DMS53 treated with DMSO at 0.1 percent for 48 hours (cell line): ENCODE results near the gene ADCY10.
A peak's percentile ranks its signal among the peaks of the same experiment; 100 is the strongest.
"Not testable (repeated sequence)": the region's sequence is repeated elsewhere in the genome, so short reads cannot be mapped to it uniquely, and the experiment has no call there.

Experiments used
- DNase-seq: peaks from one replicate; lab custom pipeline; 2025; ENCODE audit not compliant: unreplicated experiment; lab: John Stamatoyannopoulos, UW

Gene ADCY10

GRCh38 chr1:167815650-167816049, 98.3 kb downstream of the ADCY10 start:
- no peak for DNase-seq

- no peak for DNase-seq
Measured at GRCh38 chr1:167812972-167813371, 101.0 kb downstream of the ADCY10 start.

- no peak for DNase-seq
Measured at GRCh38 chr1:167808690-167809089, 105.2 kb downstream of the ADCY10 start.

- DNase-seq: no peak
Measured at GRCh38 chr1:167808104-167808503, 105.8 kb downstream of the ADCY10 start.

- DNase-seq: not testable (repeated sequence)
Measured at GRCh38 chr1:167806676-167807075, 107.3 kb downstream of the ADCY10 start.

- DNase-seq: not testable (repeated sequence)
Measured at GRCh38 chr1:167806235-167806634, 107.7 kb downstream of the ADCY10 start.

- no peak for DNase-seq
Measured at GRCh38 chr1:167805041-167805556, 108.8 kb downstream of the ADCY10 start.

- peak; percentile 91 for DNase-seq
Measured at GRCh38 chr1:167803358-167804207, 110.4 kb downstream of the ADCY10 start.

GRCh38 chr1:167802235-167802634, 111.7 kb downstream of the ADCY10 start:
- no peak for DNase-seq

GRCh38 chr1:167800251-167800650, 113.7 kb downstream of the ADCY10 start:
- no peak for DNase-seq

GRCh38 chr1:167799747-167800146, 114.2 kb downstream of the ADCY10 start:
- DNase-seq: no peak

- DNase-seq: no peak
Measured at GRCh38 chr1:167798952-167799351, 115.0 kb downstream of the ADCY10 start.

- DNase-seq: no peak
Measured at GRCh38 chr1:167797015-167797414, 116.9 kb downstream of the ADCY10 start.

- no peak for DNase-seq
Measured at GRCh38 chr1:167795810-167796740, 117.9 kb downstream of the ADCY10 start.

GRCh38 chr1:167794043-167794442, 119.9 kb downstream of the ADCY10 start:
- DNase-seq: no peak

- DNase-seq: no peak
Measured at GRCh38 chr1:167792188-167792565, 121.8 kb downstream of the ADCY10 start.

- no peak for DNase-seq
Measured at GRCh38 chr1:167791281-167792187, 122.4 kb downstream of the ADCY10 start.

- DNase-seq: no peak
Measured at GRCh38 chr1:167790117-167790516, 123.8 kb downstream of the ADCY10 start.

- no peak for DNase-seq
Measured at GRCh38 chr1:167789501-167789900, 124.4 kb downstream of the ADCY10 start.

GRCh38 chr1:167786502-167786901, 127.4 kb downstream of the ADCY10 start:
- no peak for DNase-seq
